SK-N-MC (cell line): Measurements from ENCODE around the gene MCEMP1.

Experiments
- EZH2 ChIP-seq: fragments of 200-600 bp; sonication (generic); IDR thresholded peaks from one replicate; pipeline ENCODE4 v1.6.1; 2017; ENCODE audit warnings: antibody characterized with exemption
- FOXP2 ChIP-seq: optimal IDR thresholded peaks from 2 replicates; pipeline ENCODE3; 2011; ENCODE audit warnings: mild to moderate bottlenecking, moderate library complexity; ENCODE audit not compliant: insufficient read depth; ENCODE audit errors: extremely low read length, control extremely low read depth
- POLR2AphosphoS5 ChIP-seq: IDR thresholded peaks from 2 replicates; pipeline ENCODE4 v1.6.1; 2012; ENCODE audit warnings: mild to moderate bottlenecking, low read depth, low read length, borderline replicate concordance

- TF ChIP-seq POLR2AphosphoS5 (no peak), EZH2 (no peak), FOXP2 (no peak)
Observed at GRCh38 chr19:7646426-7646700, 30.5 kb upstream of the MCEMP1 start.
